Central memory CD8-positive, alpha-beta T cell (primary cell): ENCODE data around the gene YES1.

Experiments used
- ATAC-seq: fragments of 150-1000 bp; cut with Tn5 transposase; replicated peaks from 2 replicates; pipeline ENCODE4 v1.10.0; 2022; ENCODE audit warnings: mild to moderate bottlenecking, moderate FRiP score, moderate number of reproducible peaks; ENCODE audit not compliant: poor library complexity, severe bottlenecking; ENCODE audit errors: extremely low read depth
- DNase-seq, 2 donors: peaks; one replicate each; pipeline ENCODE4 v3.0.0; 2021; ENCODE audit warnings: low spot score in 2 of 2
- H3K27ac Mint-ChIP-seq: one replicate; pipeline ENCODE4 v1.8.0; 2022; ENCODE audit warnings: low read depth, mild to moderate bottlenecking, moderate library complexity, mixed read lengths
- H3K27me3 Mint-ChIP-seq: one replicate; pipeline ENCODE4 v1.8.0; 2022; ENCODE audit warnings: mixed read lengths
- H3K36me3 Mint-ChIP-seq: one replicate; pipeline ENCODE4 v1.8.0; 2022; ENCODE audit warnings: mild to moderate bottlenecking, moderate library complexity, mixed read lengths; ENCODE audit not compliant: insufficient read depth
- H3K4me1 Mint-ChIP-seq: one replicate; pipeline ENCODE4 v1.8.0; 2022; ENCODE audit warnings: mixed read lengths
- H3K4me3 Mint-ChIP-seq: one replicate; pipeline ENCODE4 v1.8.0; 2022; ENCODE audit warnings: mild to moderate bottlenecking, moderate library complexity, mixed read lengths
- H3K9me3 Mint-ChIP-seq: one replicate; pipeline ENCODE4 v1.8.0; 2022; ENCODE audit warnings: mixed read lengths

YES1 gene

DNA sequence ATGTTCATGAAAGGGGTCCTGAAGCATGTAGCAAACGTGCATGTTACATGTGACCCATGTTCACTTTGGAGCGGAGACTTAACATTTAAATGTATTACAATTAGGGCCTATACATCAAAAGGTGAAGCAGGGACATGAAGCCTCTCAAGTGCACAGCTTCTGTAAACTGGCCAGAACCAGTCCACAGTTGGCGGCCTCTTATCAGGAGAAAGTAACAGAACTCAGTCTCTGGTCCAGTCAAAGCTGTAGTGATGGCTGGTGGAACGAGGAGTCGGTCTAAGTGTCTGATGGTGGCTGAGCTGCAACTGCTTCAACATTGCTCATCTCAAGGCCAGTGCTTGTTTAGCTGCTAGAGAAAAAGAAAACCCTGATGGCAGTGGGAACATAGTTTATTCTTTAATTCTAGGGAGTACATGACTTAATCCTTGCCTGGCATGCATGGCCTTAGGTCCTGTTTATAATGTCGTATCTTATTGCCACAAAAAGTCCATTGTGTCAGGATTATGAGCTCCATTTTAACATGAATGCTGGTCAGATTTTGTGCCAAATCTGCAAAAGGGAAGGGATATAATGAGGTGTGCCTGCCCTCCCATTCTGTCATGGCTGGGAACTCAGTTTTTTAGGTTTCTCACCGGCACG is 22.2 kb upstream of the YES1 start:
- DNase-seq (no peak), ATAC-seq (no peak)
- H3K36me3 Mint-ChIP-seq: peaks cover 2% of the 10 kb centered on the region
- H3K27ac Mint-ChIP-seq: no peak overlapping the region
- no peak overlapping the region for H3K4me3 Mint-ChIP-seq
- H3K9me3 Mint-ChIP-seq: no peaks in the 10 kb centered on the region
- H3K4me1 Mint-ChIP-seq: peaks cover 12% of the 10 kb centered on the region
- H3K27me3 Mint-ChIP-seq: peaks cover 20% of the 10 kb centered on the region

DNA sequence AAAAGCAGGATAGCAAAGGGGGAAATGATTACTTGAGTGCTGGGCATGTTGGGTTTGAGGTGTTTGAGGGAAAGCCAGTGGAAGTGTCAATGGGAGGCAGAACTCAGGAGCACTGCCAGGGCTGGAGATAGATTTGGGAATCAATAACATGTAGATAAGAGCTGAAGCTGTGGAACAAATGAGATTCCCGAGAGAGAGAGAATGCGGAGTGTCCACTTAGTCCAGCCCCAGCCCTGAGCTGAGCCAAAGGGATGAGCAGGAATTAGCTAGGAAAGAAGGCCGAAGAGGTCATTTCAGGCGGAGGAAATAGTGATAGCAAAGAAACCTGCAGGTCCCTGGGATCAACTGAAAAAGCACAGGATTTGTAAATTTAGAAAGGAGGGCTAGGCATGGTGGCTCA is 21.2 kb upstream of the YES1 start:
- Mint-ChIP-seq H3K27ac (no peak overlapping the region), H3K9me3 (no peaks in the 10 kb centered on the region), H3K36me3 (peaks cover 2% of the 10 kb centered on the region), H3K4me1 (peaks cover 12% of the 10 kb centered on the region), H3K4me3 (no peak overlapping the region), H3K27me3 (peaks cover 18% of the 10 kb centered on the region)
- no peak for DNase-seq
- ATAC-seq: no peak

DNA sequence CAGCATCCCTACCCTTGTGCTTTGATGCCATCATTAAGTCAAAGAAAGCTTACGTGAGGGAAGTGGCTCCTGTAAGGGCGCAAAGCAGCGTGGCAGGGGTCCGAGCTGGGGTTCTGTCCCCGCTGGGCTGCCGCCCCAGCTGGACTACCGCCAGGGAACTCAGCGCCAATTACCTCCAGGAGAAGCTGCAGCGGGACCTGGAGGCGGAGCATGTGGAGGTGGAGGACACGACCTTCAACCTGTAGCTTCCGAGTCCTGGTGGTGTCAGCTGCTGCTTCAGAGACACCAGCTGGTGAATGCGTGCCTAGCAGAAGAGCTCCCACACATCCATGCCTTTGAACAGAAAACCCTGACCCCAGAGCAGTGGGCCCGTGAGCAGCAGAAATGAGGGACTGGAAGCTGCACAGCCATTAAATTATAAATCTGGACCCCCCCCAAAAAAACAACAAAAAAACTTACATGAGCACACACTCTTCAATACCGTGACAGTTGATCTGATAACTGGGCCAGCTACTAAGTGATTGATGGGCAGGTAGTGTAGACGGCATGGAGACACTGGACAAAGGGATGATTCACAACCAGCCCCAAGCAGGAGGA is 20.1 kb upstream of the YES1 start:
- DNase-seq (no peak), ATAC-seq (no peak)
- H3K27me3 Mint-ChIP-seq: peaks cover 10% of the 10 kb centered on the region
- H3K4me1 Mint-ChIP-seq: peaks cover 12% of the 10 kb centered on the region
- H3K27ac Mint-ChIP-seq: no peak overlapping the region
- H3K9me3 Mint-ChIP-seq: no peaks in the 10 kb centered on the region
- peaks cover 2% of the 10 kb centered on the region for H3K36me3 Mint-ChIP-seq
- no peak overlapping the region for H3K4me3 Mint-ChIP-seq

DNA sequence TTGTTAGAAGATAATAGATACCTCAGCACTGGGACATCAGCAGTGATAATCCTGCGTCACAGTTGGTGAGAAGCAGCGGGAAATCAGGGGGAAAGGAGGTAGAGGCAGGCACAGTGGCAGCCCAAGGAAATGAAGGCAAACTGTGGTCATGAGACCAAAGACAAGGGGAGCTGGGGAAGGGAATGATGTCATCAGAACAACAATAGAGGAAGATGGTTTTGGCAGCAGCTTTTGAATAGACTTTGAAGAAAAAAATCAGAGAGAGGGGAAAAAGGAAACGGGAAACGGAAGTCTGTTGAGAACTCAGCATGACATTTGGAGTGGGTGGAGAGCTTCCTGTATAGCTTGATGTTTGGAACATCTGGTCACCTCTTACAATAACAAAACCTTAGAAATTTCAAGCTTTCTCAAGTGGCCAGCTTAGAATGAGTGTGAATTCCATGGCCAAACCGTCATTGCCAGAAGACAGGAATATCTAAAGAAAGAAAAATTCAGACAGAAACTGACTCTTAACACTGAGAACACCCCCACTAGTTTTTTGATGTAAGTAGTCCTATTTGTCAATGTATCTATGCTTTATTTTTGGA is 18.4 kb upstream of the YES1 start:
- peak overlapping the region; percentile 60 for H3K27ac Mint-ChIP-seq
- peaks cover 2% of the 10 kb centered on the region for H3K36me3 Mint-ChIP-seq
- H3K4me3 Mint-ChIP-seq: peak overlapping the region; percentile 59
- H3K27me3 Mint-ChIP-seq: peaks cover 10% of the 10 kb centered on the region
- ATAC-seq (peak; percentile 71), DNase-seq (no peak)
- peaks cover 12% of the 10 kb centered on the region for H3K4me1 Mint-ChIP-seq
- no peaks in the 10 kb centered on the region for H3K9me3 Mint-ChIP-seq

DNA sequence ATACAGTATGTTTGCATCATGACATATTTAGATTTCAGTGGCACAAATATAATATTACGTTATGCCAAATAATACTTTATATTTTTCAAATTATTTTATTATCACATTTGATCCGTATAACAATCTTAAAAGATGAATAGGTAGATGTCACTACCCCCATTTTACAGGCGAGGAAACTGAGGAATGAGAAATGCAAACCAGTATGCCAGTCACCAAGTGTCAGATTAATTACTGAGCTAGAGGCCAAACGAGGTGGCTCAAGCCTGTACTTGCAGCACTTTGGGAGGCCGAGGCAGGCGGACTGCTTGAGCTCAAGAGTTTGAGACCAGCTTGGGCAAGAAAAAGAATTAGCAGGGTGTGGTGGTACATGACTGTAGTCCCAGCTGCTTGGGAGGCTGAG is 17.4 kb upstream of the YES1 start:
- no peak overlapping the region for H3K4me3 Mint-ChIP-seq

DNA sequence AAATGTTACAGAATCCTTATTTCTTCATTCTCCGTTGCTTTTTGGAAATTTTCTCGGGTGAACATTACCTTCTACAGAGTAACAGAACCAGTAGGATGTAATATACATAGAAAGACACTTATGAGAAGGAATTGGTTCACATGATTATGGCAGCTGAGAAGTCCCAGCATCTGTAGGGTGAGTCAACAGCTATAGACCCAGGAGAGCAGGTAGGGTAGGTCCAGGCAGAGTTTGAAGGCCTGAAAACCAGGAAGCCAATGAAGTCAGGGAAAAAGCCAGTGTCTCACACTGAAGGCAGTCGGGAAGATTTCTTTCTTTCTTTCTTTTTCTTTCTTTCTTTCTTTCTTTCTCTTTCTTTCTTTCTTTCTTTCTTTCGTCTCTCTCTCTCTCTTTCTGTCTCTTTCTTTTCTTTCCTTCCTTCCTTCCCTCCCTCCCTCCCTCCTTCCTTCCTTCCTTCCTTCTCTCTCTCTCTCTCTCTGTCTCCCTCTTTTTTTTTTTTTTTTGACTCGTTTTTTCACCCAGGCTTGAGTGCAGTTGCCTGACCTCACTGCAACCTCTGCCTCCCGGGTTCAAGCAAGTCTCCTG is 15.1 kb upstream of the YES1 start:
- H3K4me3 Mint-ChIP-seq: no peak overlapping the region
- no peaks in the 10 kb centered on the region for H3K9me3 Mint-ChIP-seq
- peaks cover 12% of the 10 kb centered on the region for H3K4me1 Mint-ChIP-seq
- ATAC-seq (no peak), DNase-seq (no peak)
- no peaks in the 10 kb centered on the region for H3K27me3 Mint-ChIP-seq
- H3K36me3 Mint-ChIP-seq: peaks cover 2% of the 10 kb centered on the region
- H3K27ac Mint-ChIP-seq: no peak overlapping the region

More for the DNA sequence above, 17.4 kb upstream of the YES1 start:
- Mint-ChIP-seq H3K9me3 (no peaks in the 10 kb centered on the region), H3K27me3 (peaks cover 10% of the 10 kb centered on the region), H3K27ac (no peak overlapping the region), H3K36me3 (peaks cover 2% of the 10 kb centered on the region), H3K4me1 (peaks cover 12% of the 10 kb centered on the region)
- no peak for ATAC-seq
- DNase-seq: no peak

DNA sequence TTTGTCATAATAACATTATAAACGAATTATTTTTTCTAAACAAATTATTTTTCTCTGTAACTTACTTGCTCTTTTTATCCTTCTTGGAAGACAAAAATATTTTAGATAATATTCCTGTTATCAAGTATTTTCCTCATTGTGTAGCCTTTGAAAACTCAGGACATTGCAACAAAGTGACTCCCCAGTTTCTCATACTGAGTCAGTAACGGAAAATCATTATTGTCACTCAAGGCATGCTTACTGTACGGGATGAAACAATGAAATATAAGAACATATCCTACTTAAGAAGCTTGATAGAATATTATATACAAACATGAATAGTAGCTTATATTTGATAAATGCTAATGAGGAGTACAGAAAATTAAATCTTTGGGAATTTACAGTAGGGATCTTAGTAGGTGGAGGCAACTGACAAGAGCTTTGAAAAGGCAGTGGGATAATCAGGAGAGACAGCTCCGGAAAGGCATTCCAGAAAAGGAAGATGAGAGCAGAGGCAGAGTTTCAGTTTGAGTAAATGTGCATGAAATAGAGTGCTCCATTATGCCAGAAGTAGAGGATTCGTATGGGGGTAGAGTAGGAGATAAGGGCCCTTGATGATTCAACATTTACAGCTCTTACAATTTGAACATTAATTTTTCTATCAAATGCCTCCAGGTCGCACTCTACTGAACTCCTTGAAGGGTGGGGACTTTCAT is 14.0 kb upstream of the YES1 start:
- DNase-seq (no peak), ATAC-seq (no peak)
- H3K4me1 Mint-ChIP-seq: peaks cover 12% of the 10 kb centered on the region
- H3K27me3 Mint-ChIP-seq: no peaks in the 10 kb centered on the region
- no peak overlapping the region for H3K27ac Mint-ChIP-seq
- peaks cover 2% of the 10 kb centered on the region for H3K36me3 Mint-ChIP-seq
- H3K9me3 Mint-ChIP-seq: no peaks in the 10 kb centered on the region
- no peak overlapping the region for H3K4me3 Mint-ChIP-seq

DNA sequence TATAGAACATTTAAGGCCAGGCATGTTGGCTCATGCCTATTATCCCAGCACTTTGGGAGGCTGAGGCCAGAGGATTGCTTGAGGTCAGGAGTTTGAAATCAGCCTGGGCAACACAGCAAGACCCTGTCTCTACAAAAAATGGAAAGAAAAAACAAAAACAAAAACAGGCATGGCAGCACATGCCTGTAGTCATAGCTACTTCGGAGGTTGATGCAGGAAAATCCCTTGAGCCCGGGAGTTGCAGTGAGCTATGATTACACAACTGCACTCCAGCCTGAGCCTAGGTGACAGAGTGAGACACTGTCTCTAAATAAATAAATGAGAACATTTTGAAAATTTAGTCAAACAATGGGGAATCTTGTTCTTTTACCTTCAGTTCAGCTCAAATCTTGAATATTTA is 12.1 kb upstream of the YES1 start:
- no peak overlapping the region for H3K4me3 Mint-ChIP-seq
- ATAC-seq (no peak), DNase-seq (no peak)
- H3K27ac Mint-ChIP-seq: no peak overlapping the region
- no peaks in the 10 kb centered on the region for H3K27me3 Mint-ChIP-seq
- H3K4me1 Mint-ChIP-seq: no peaks in the 10 kb centered on the region
- H3K36me3 Mint-ChIP-seq: no peaks in the 10 kb centered on the region
- H3K9me3 Mint-ChIP-seq: no peaks in the 10 kb centered on the region

DNA sequence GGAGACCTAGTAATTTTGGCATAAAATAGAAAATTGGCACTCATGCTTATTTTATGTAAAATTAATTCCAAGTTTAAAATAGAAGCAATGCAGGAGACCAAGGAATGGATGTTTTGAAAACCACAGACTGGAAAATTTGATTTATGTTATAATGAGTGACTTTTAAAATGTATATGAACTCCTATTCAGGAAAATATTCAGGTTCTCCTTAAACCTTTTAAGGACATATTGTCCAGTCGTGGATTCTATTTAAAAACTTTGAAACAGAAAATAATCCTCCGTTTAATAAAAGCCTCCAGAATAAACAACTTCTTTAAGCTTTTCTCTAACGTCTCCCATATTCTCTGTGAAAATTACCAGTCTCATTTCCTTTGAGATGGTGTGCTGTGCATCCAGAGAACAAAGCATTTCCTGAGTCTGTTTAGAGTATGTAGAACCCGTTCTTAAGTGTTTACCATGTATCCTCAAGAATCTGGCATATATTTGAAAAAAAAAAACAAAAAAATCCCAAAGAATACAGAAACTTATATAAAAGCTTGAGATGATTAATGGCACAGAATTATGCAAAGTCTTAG is 8.6 kb upstream of the YES1 start:
- DNase-seq: no peak
- ATAC-seq: no peak
- Mint-ChIP-seq H3K27me3 (no peaks in the 10 kb centered on the region), H3K4me1 (peaks cover 13% of the 10 kb centered on the region), H3K9me3 (no peaks in the 10 kb centered on the region), H3K27ac (no peak overlapping the region), H3K4me3 (no peak overlapping the region), H3K36me3 (no peaks in the 10 kb centered on the region)

DNA sequence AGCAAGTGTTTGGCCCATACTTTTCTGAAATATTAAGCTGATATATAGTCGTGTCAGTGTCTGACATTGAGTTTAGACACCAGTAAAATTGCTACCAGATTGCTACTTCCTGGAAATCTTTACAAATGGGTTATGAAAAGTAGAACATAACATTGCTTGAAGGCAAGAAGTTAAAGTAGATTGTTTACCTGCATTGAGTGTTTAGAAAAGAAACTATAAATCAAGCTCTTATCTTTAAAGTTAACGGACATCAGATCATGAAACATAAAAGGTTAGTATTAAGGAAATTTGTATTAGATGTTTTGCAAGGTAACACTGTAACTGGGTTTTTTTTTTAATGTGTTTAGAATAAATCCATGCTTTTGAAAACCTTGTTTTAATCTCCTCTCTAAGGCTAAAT is 4.8 kb upstream of the YES1 start:
- H3K4me3 Mint-ChIP-seq: no peak overlapping the region
- DNase-seq (no peak), ATAC-seq (no peak)
- H3K9me3 Mint-ChIP-seq: no peaks in the 10 kb centered on the region
- peaks cover 36% of the 10 kb centered on the region for H3K4me1 Mint-ChIP-seq
- peaks cover 7% of the 10 kb centered on the region for H3K36me3 Mint-ChIP-seq
- no peaks in the 10 kb centered on the region for H3K27me3 Mint-ChIP-seq
- no peak overlapping the region for H3K27ac Mint-ChIP-seq

DNA sequence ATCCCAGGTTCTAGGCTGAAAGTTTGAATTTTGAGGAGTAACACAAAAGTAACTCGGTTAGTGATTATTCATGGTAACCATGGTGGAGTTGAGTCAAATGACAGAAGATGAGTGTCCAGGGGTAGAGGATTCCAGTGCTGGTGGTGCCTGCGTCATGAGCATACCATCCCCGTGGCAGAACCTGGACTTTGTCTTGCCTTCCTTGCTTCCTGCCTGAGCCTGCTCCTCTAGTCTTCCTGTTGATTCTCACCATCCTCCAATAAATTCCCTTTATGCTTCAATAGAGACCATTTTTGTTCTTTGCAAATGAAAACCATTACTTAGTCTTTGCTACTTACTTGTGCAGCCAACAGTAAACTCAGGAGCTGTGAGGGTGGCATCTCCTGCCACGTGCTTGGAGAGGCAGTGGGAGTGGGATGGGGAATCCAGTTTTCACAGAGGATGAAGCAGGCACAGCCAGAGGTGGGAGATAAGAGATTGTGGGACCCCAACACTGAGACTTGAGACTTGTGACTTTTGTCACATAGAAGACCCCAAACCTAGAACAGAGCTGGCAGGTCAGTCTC is 4.1 kb upstream of the YES1 start:
- Mint-ChIP-seq H3K27ac (no peak overlapping the region), H3K27me3 (no peaks in the 10 kb centered on the region), H3K36me3 (peaks cover 12% of the 10 kb centered on the region), H3K9me3 (no peaks in the 10 kb centered on the region), H3K4me3 (no peak overlapping the region), H3K4me1 (peaks cover 40% of the 10 kb centered on the region)
- no peak for DNase-seq
- ATAC-seq: no peak

DNA sequence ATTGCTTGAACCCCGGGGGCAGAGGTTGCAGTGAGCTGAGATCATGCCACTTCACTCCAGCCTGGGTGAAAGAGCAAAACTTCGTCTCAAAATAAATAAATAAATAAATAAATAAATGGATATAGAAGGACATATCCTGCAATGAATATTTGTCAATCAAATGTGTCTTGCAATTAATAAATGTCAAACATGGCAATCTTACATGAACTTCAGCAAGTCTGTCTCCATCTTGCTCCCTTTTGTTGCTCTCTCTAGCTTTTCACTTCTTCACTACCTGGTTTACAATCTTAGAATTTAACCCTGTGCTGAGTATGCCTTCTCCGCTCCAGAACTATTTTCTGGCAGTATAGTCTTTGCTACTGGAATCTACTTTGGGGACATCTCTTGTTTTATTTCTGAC is 3.3 kb upstream of the YES1 start:
- H3K9me3 Mint-ChIP-seq: no peaks in the 10 kb centered on the region
- peaks cover 46% of the 10 kb centered on the region for H3K4me1 Mint-ChIP-seq
- H3K27me3 Mint-ChIP-seq: no peaks in the 10 kb centered on the region
- peaks cover 13% of the 10 kb centered on the region for H3K36me3 Mint-ChIP-seq
- ATAC-seq (no peak), DNase-seq (no peak)
- H3K27ac Mint-ChIP-seq: no peak overlapping the region
- no peak overlapping the region for H3K4me3 Mint-ChIP-seq
